Measurements from ENCODE around the gene DNLZ. TPM values are rescaled to one million over a fixed set of nuclear protein-coding genes. Genes with fewer than 3 reads are reported as not detected.

DNLZ gene
- total and polyA plus RNA-seq, 7 donors = 8.4 to 41.9 (median 19.7) TPM

GRCh38 chr9:136371533-136371880, 8.0 kb upstream of the DNLZ start:
- Histone ChIP-seq H3K9me3 (no peaks in the 10 kb centered on the region), H3K36me3 (no peaks in the 10 kb centered on the region), H3K4me1 (peaks cover 0 to 8% (median 0%) of the 10 kb centered on the region in 4 donors), H3K27me3 (no peaks in the 10 kb centered on the region), H3K4me3 (no peak overlapping the region), H3K27ac (no peak overlapping the region)
- DNase-seq = no peak
- TF ChIP-seq EP300 (IDR thresholded peaks at IDR 0.05) (no peak), POLR2A (IDR thresholded peaks at IDR 0.05) (no peak), POLR2AphosphoS5 (IDR thresholded peaks at IDR 0.05) (no peak), CTCF (IDR thresholded peaks at IDR 0.05) (no peak)
- 86 to 92% methylated on average over 13 of the region's 13 CpGs for WGBS, 2 donors
- intact Hi-C loops (cut with DNase I) = no loop called here

- intact Hi-C loops (cut with DNase I) = no loop called here
Observed at GRCh38 chr9:136370687-136371532, 7.4 kb upstream of the DNLZ start.

GRCh38 chr9:136370037-136370436, 6.5 kb upstream of the DNLZ start:
- H3K4me1 ChIP-seq = peaks cover 0 to 8% (median 0%) of the 10 kb centered on the region in 4 donors
- intact Hi-C loops (cut with DNase I) = no loop called here
- TF ChIP-seq EP300 (IDR thresholded peaks at IDR 0.05) = no peak
- TF ChIP-seq POLR2A (IDR thresholded peaks at IDR 0.05) = no peak
- TF ChIP-seq POLR2AphosphoS5 (IDR thresholded peaks at IDR 0.05) = no peak
- TF ChIP-seq CTCF (IDR thresholded peaks at IDR 0.05) = no peak
- no peaks in the 10 kb centered on the region for H3K36me3 ChIP-seq
- DNase-seq = no peak
- no peaks in the 10 kb centered on the region for H3K27me3 ChIP-seq
- no peaks in the 10 kb centered on the region for H3K9me3 ChIP-seq
- H3K4me3 ChIP-seq = no peak overlapping the region
- 96 to 97% methylated on average over 19 of the region's 19 CpGs for WGBS, 2 donors
- no peak overlapping the region for H3K27ac ChIP-seq

More at GRCh38 chr9:136370687-136371532, 7.4 kb upstream of the DNLZ start:
- Histone ChIP-seq H3K27me3 (no peaks in the 10 kb centered on the region), H3K27ac (no peak overlapping the region), H3K9me3 (no peaks in the 10 kb centered on the region), H3K4me1 (peaks cover 0 to 8% (median 0%) of the 10 kb centered on the region in 4 donors), H3K4me3 (no peak overlapping the region), H3K36me3 (no peaks in the 10 kb centered on the region)
- whole genome bisulfite sequencing, 2 donors = 93 to 95% methylated on average over 54 of the region's 54 CpGs
- TF ChIP-seq CTCF (IDR thresholded peaks at IDR 0.05) (no peak), EP300 (IDR thresholded peaks at IDR 0.05) (no peak)
- no peak for DNase-seq

GRCh38 chr9:136368190-136368589, 4.6 kb upstream of the DNLZ start:
- intact Hi-C loops (cut with DNase I) = no loop called here
- no peak for DNase-seq
- Histone ChIP-seq H3K9me3 (no peaks in the 10 kb centered on the region), H3K36me3 (no peaks in the 10 kb centered on the region), H3K4me3 (no peak overlapping the region), H3K27ac (no peak overlapping the region), H3K27me3 (peaks cover 0 to 9% (median 6%) of the 10 kb centered on the region in 3 donors), H3K4me1 (peaks cover 0 to 16% (median 9%) of the 10 kb centered on the region in 4 donors)
- TF ChIP-seq EP300 (IDR thresholded peaks at IDR 0.05) = no peak
- no peak for TF ChIP-seq POLR2AphosphoS5 (IDR thresholded peaks at IDR 0.05)
- TF ChIP-seq CTCF (IDR thresholded peaks at IDR 0.05) = no peak
- TF ChIP-seq POLR2A (IDR thresholded peaks at IDR 0.05) = no peak
- 79 to 81% methylated on average over 18 of the region's 18 CpGs for WGBS, 2 donors

All from sigmoid colon (tissue), 7 donors.